ENCODE measurements around the gene SPRED3.

Gene SPRED3

GRCh38 chr19:38399537-38399936, 11.0 kb downstream of the SPRED3 start:
- in situ Hi-C loops (cut with MboI; ENCODE audit: low sequenced_read_pairs, unreplicated experiment), result no loop called here
- DNase-seq (ENCODE audit: low spot score), result no peak
- TF ChIP-seq CTCF (IDR thresholded peaks at IDR 0.05; ENCODE audit: borderline replicate concordance, control extremely low read depth, extremely low read depth, insufficient read depth, missing control alignments), result no peak

- in situ Hi-C loops (cut with MboI; ENCODE audit: low sequenced_read_pairs, unreplicated experiment), result loop anchor here (25.0 kb wide), 1 partner anchor 237 kb away; the partner anchor contains the start of gene ACTN4
- no peak for DNase-seq (ENCODE audit: low spot score)
- TF ChIP-seq CTCF (IDR thresholded peaks at IDR 0.05; ENCODE audit: borderline replicate concordance, control extremely low read depth, extremely low read depth, insufficient read depth, missing control alignments), result no peak
Observed at GRCh38 chr19:38400361-38400760, 11.9 kb downstream of the SPRED3 start.

GRCh38 chr19:38401148-38401547, 12.7 kb downstream of the SPRED3 start:
- no peak for TF ChIP-seq CTCF (IDR thresholded peaks at IDR 0.05; ENCODE audit: borderline replicate concordance, control extremely low read depth, extremely low read depth, insufficient read depth, missing control alignments)
- in situ Hi-C loops (cut with MboI; ENCODE audit: low sequenced_read_pairs, unreplicated experiment), result loop anchor here (25.0 kb wide), 1 partner anchor 236 kb away; the partner anchor contains the start of gene ACTN4
- no peak for DNase-seq (ENCODE audit: low spot score)

- in situ Hi-C loops (cut with MboI; ENCODE audit: low sequenced_read_pairs, unreplicated experiment), result loop anchor here (25.0 kb wide), 1 partner anchor 235 kb away; the partner anchor contains the start of gene ACTN4
Observed at GRCh38 chr19:38402623-38402966, 14.1 kb downstream of the SPRED3 start.

GRCh38 chr19:38402967-38403674, 14.6 kb downstream of the SPRED3 start, which contains the start of gene FAM98C:
FAM98C (plus strand) TSS chr19:38403093; CDS start chr19:38403154, 61 bp downstream.
- in situ Hi-C loops (cut with MboI; ENCODE audit: low sequenced_read_pairs, unreplicated experiment), result loop anchor here (25.0 kb wide), 1 partner anchor 234 kb away; the partner anchor contains the start of gene ACTN4
- peak; percentile 100 for DNase-seq (ENCODE audit: low spot score)
- TF ChIP-seq CTCF (IDR thresholded peaks at IDR 0.05; ENCODE audit: borderline replicate concordance, control extremely low read depth, extremely low read depth, insufficient read depth, missing control alignments), result peak; percentile 99

More at GRCh38 chr19:38402623-38402966, 14.1 kb downstream of the SPRED3 start:
- no peak for TF ChIP-seq CTCF (IDR thresholded peaks at IDR 0.05; ENCODE audit: borderline replicate concordance, control extremely low read depth, extremely low read depth, insufficient read depth, missing control alignments)
- DNase-seq (ENCODE audit: low spot score), result no peak

- DNase-seq (ENCODE audit: low spot score), result no peak
- no peak for TF ChIP-seq CTCF (IDR thresholded peaks at IDR 0.05; ENCODE audit: borderline replicate concordance, control extremely low read depth, extremely low read depth, insufficient read depth, missing control alignments)
- in situ Hi-C loops (cut with MboI; ENCODE audit: low sequenced_read_pairs, unreplicated experiment), result loop anchor here (25.0 kb wide), 1 partner anchor 232 kb away; the partner anchor contains the start of gene ACTN4
Observed at GRCh38 chr19:38404858-38405257, 16.4 kb downstream of the SPRED3 start.
